K562 (cell line): ENCODE measurements around the gene INTS6. TPM values are rescaled to one million over a fixed set of nuclear protein-coding genes. Genes with fewer than 3 reads are reported as not detected.

Experiments used
- ATAC-seq: fragments of 200-7000 bp; cut with Tn5 transposase; 3 replicates; pipeline ENCODE4 v1.9.1; 2020; ENCODE audit warnings: moderate library complexity
- BruUV-seq: library from RNA; stranded (reverse); fragments of 400-500 nt; replicated peaks from 2 replicates; lab custom pipeline; 2021; lab: Mats Ljungman, UMichigan
- CTCF ChIA-PET: fragments of 300-600 bp; formaldehyde crosslinking; extraction: SDS; loops from one replicate; lab custom pipeline; 2021; ENCODE audit warnings: low intra/inter-chr PET ratio; lab: Yijun Ruan, JAX
- POLR2A ChIA-PET: fragments of 300-600, 350-650 bp; sonication (Branson Sonifier 250); formaldehyde crosslinking; extraction: SDS; loops from one replicate; lab custom pipeline; 2021; ENCODE audit warnings: antibody characterized with exemption, inconsistent platforms; lab: Yijun Ruan, JAX
- DNase-seq, 4 experiments: peaks; one replicate each; pipeline versions ENCODE4 v3.0.0 to v3.0.0-alpha.2; 2011 to 2018; ENCODE audit warnings: low spot score in 3 of 4, mixed read lengths in 3 of 4; ENCODE audit errors: extremely low read depth in 1 of 4
- FAIRE-seq: peaks from 2 replicates; lab custom pipeline; 2011; peaks lifted over from hg19 to GRCh38; lab: Jason Lieb, UNC
- H2AFZ ChIP-seq: 2 replicates; pipeline ENCODE4 v1.6.0; 2011; ENCODE audit warnings: low read depth, low read length, control low read depth, inconsistent platforms
- H3K27ac ChIP-seq: fragments of 200-600 bp; 3 replicates; pipeline ENCODE4 v1.8.0; 2011; ENCODE audit warnings: low read depth, mild to moderate bottlenecking, control low read depth, inconsistent platforms, low read length, moderate library complexity, mixed read lengths; ENCODE audit errors: extremely low read depth
- H3K27me3 ChIP-seq, 2 experiments: fragments of 300-600 bp in 1 of 2; 2 replicates in 1 of 2; 3 replicates in 1 of 2; pipeline versions ENCODE4 v1.6.0 to v1.8.0; 2011; ENCODE audit warnings: inconsistent platforms in 2 of 2, low read length in 2 of 2, mild to moderate bottlenecking in 1 of 2, mixed read lengths in 1 of 2, moderate library complexity in 1 of 2; ENCODE audit not compliant: control insufficient read depth in 2 of 2, insufficient read depth in 2 of 2
- H3K36me3 ChIP-seq: fragments of 300-600 bp; 3 replicates; pipeline ENCODE4 v1.8.0; 2011; ENCODE audit warnings: mild to moderate bottlenecking, low read length, inconsistent platforms; ENCODE audit not compliant: control insufficient read depth, insufficient read depth
- H3K4me1 ChIP-seq, 2 experiments: fragments of 200-600 bp in 1 of 2; replicated peaks in 1 of 2; 2 replicates in 1 of 2; 3 replicates in 1 of 2; pipeline versions ENCODE4 v1.5.1 to v1.8.0; 2011; ENCODE audit warnings: inconsistent platforms in 2 of 2, low read length in 2 of 2, mild to moderate bottlenecking in 1 of 2, mixed read lengths in 1 of 2, moderate library complexity in 1 of 2; ENCODE audit not compliant: control insufficient read depth in 2 of 2, insufficient read depth in 2 of 2
- H3K4me2 ChIP-seq: 2 replicates; pipeline ENCODE4 v1.6.1; 2011; ENCODE audit warnings: low read length, control low read depth, inconsistent platforms, mixed read lengths; ENCODE audit not compliant: insufficient read depth
- H3K4me3 ChIP-seq: fragments of 200-600 bp; sonication (generic), shearing (Covaris generic); 2 replicates; pipeline ENCODE4 v1.5.1; 2016; ENCODE audit warnings: control low read depth, inconsistent platforms
- H3K79me2 ChIP-seq: fragments of 200-600 bp; 3 replicates; pipeline ENCODE4 v1.8.0; 2011; ENCODE audit warnings: low read length, inconsistent platforms; ENCODE audit not compliant: control insufficient read depth, insufficient read depth
- H3K9ac ChIP-seq, 2 experiments: 2 replicates each; pipeline versions ENCODE4 v1.6.0 to v1.6.1; 2011; ENCODE audit warnings: low read depth in 2 of 2, low read length in 2 of 2, control low read depth in 1 of 2, inconsistent platforms in 1 of 2, mild to moderate bottlenecking in 1 of 2, mixed read lengths in 1 of 2; ENCODE audit not compliant: insufficient read depth in 1 of 2
- H3K9me1 ChIP-seq: one replicate; pipeline ENCODE4 v1.6.0; 2011; ENCODE audit warnings: inconsistent platforms, mild to moderate bottlenecking, low read length, moderate library complexity; ENCODE audit not compliant: control insufficient read depth, insufficient read depth
- H3K9me3 ChIP-seq: replicated peaks from 2 replicates; pipeline ENCODE4 v1.5.1; 2011; ENCODE audit warnings: low read depth, low read length, inconsistent platforms; ENCODE audit not compliant: control insufficient read depth, insufficient read depth
- H4K20me1 ChIP-seq: replicated peaks from 2 replicates; pipeline ENCODE4 v1.6.1; 2011; ENCODE audit warnings: low read length, inconsistent platforms, mixed read lengths; ENCODE audit not compliant: control insufficient read depth, insufficient read depth
- CC2D1A ChIP-seq: fragments of 450-650 bp; IDR thresholded peaks from 2 replicates; pipeline ENCODE4 v1.6.1; 2017; ENCODE audit warnings: mild to moderate bottlenecking
- CHD1 ChIP-seq: fragments of 200-600 bp; sonication (generic); IDR thresholded peaks from one replicate; pipeline ENCODE4 v1.6.1; 2012; ENCODE audit warnings: mild to moderate bottlenecking, moderate library complexity, low read length, inconsistent platforms
- CREBBP ChIP-seq: IDR thresholded peaks from one replicate; pipeline ENCODE4 v1.6.1; 2012; ENCODE audit warnings: low read depth, mild to moderate bottlenecking, control low read depth, inconsistent platforms, low read length
- HNRNPK ChIP-seq: fragments of 200-400 bp; formaldehyde crosslinking; IDR thresholded peaks from one replicate; pipeline ENCODE4 v1.6.1; 2018; ENCODE audit warnings: mild to moderate bottlenecking, low read depth, low read length; ENCODE audit not compliant: poor library complexity, severe bottlenecking
- MECOM ChIP-seq: fragments of 250-450 bp; sonication (Bioruptor Pico); IDR thresholded peaks from 2 replicates; pipeline ENCODE4 v1.8.0; 2022; ENCODE audit warnings: inconsistent platforms
- SIRT6 ChIP-seq: IDR thresholded peaks from one replicate; pipeline ENCODE4 v1.6.1; 2012; ENCODE audit warnings: low read depth, mild to moderate bottlenecking, control low read depth, inconsistent platforms, low read length, moderate library complexity
- SMAD1 ChIP-seq: fragments of 150-350 bp; IDR thresholded peaks from 2 replicates; pipeline ENCODE4 v1.6.1; 2014; ENCODE audit warnings: low read length, low read depth; ENCODE audit not compliant: partially characterized antibody
- U2AF1 ChIP-seq: fragments of 200-400 bp; formaldehyde crosslinking; optimal IDR thresholded peaks from 2 replicates; pipeline ENCODE3; 2017; ENCODE audit warnings: mild to moderate bottlenecking, low read depth, low read length, moderate library complexity
- ZFP36 ChIP-seq: fragments of 150-350 bp; IDR thresholded peaks from 2 replicates; pipeline ENCODE4 v1.6.1; 2018; ENCODE audit warnings: low read length, low read depth; ENCODE audit not compliant: partially characterized antibody
- ZFX ChIP-seq: sonication (generic); formaldehyde crosslinking; IDR thresholded peaks from 2 replicates; pipeline ENCODE4 v1.8.0; 2022; ENCODE audit warnings: mild to moderate bottlenecking, missing genetic modification reagents, moderate library complexity
- ZNF140 ChIP-seq: fragments of 250-450 bp; sonication (Bioruptor Pico); IDR thresholded peaks from 2 replicates; pipeline ENCODE4 v1.8.0; 2021; ENCODE audit warnings: moderate library complexity, mild to moderate bottlenecking, inconsistent platforms
- ZNF212 ChIP-seq: fragments of 450-650 bp; formaldehyde crosslinking; IDR thresholded peaks from 2 replicates; pipeline ENCODE4 v1.4.0; 2020; ENCODE audit warnings: mild to moderate bottlenecking
- ZNF217 ChIP-seq: sonication (generic); formaldehyde crosslinking; IDR thresholded peaks from 2 replicates; pipeline ENCODE4 v1.8.0; 2022; ENCODE audit warnings: mild to moderate bottlenecking, missing genetic modification reagents
- ZNF316 ChIP-seq: fragments of 450-650 bp; IDR thresholded peaks from 2 replicates; pipeline ENCODE4 v1.6.1; 2016
- WGBS: fragments of 100-300 bp; shearing (Covaris generic); methylation state at CpG from one replicate; pipeline ENCODE4 v1.1.6; 2016; ENCODE audit warnings: low coverage, mixed read lengths; ENCODE audit not compliant: insufficient coverage; ENCODE audit errors: missing lambda C conversion rate; 5-methylcytosine and 5-hydroxymethylcytosine counted together
- in situ Hi-C: fragments of 300-500 bp; cut with MboI; formaldehyde crosslinking; loops from 4 replicates; pipeline ENCODE4 v1.15.0; 2018; ENCODE audit warnings: inconsistent platforms, mixed read lengths
- intact Hi-C: fragments of 100-400 bp; cut with micrococcal nuclease; formaldehyde crosslinking; loops from 2 replicates; pipeline ENCODE4 v1.14.2; 2022
- polyA plus RNA-seq, 8 experiments: library from polyadenylated mRNA; depleted of rRNA in 4 of 8; stranded (reverse) in 5 of 8; unstranded in 3 of 8; fragments of >200 nt; fragmentation: Nextera tagmentation in 2 of 8; fragmentation: Illumina TruSeq in 1 of 8; extraction: Ambion mirVana in 2 of 8; extraction: Trizol in 1 of 8; gene quantifications; 2 replicates each; pipeline versions ENCODE4 v1.2.1 to v1.2.3, GENCODE V29; 2011 to 2014; ENCODE audit warnings: inconsistent platforms in 1 of 8, missing spikeins in 1 of 8
- total RNA-seq, 7 experiments: library from RNA; depleted of rRNA in 6 of 7; stranded (reverse); fragments of >200 nt in 6 of 7; fragmentation: Illumina TruSeq in 2 of 7; extraction: Trizol in 2 of 7; gene quantifications; 2 replicates each; pipeline versions ENCODE4 v1.2.1 to v1.2.3, GENCODE V29; 2011 to 2021; ENCODE audit warnings: low replicate concordance in 1 of 7
- TF ChIP-seq, protein P1 (sequence below): fragments of 250-450 bp; sonication (Bioruptor Pico); IDR thresholded peaks from 2 replicates; pipeline ENCODE4 v1.4.0; 2020; ENCODE audit warnings: borderline replicate concordance
- TF ChIP-seq, protein P2 (sequence below): sonication (generic); formaldehyde crosslinking; IDR thresholded peaks from 2 replicates; pipeline ENCODE4 v1.8.1; 2022; ENCODE audit warnings: missing genetic modification reagents
- TF ChIP-seq, protein P3 (sequence below): fragments of 450-650 bp; IDR thresholded peaks from 2 replicates; pipeline ENCODE4 v1.6.1; 2018; ENCODE audit not compliant: partially characterized antibody

Gene INTS6
- total and polyA plus RNA-seq, 9 of the 15 experiments (the other 6 are each of a cell fraction or from before 2014, with no cell fraction given) = 3.7 to 29.8 (median 16.1) TPM

DNA sequence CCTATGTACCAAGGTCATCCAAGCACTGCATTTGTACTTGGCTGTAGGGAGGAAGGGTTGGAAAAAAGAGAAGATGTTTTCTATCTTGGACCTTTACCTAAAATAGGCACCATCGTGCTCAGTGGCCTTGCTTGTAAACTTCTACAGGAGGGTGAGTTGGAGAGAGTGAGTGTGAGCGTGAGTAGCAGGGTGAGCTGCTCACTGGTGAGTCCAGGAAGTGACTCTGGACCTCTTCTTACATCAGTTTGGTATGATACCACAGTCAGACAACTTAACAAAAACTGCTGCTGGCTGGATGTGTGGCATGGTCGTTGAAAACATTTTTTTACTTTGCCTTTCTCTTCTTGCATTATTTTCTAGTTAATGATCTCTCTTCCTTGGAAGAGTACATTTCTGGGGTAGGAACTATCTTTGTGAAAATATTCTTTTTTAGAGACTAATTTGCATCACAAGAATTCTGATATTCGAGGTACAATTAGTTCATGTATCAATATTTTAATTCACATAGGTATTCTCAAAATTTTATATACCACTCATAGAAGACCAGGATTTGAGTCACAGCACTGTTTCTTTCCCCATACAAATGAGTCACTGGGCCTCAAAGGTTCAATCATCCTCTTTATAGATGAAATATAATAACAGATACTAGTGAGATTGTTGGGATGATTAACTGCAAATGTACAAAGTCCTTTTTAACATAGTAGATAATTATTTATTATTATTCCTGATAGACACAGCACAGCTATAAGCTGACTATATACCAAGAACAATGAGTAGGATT is 112.7 kb downstream of the INTS6 start:
- no TSS peak for BruUV-seq
- DNase-seq (no peak), FAIRE-seq (no peak), ATAC-seq (no peak)
- in situ Hi-C loops (no loop called here), intact Hi-C loops (no loop called here)
- peaks cover 10 to 53% of the 10 kb centered on the region in 2 experiments for H3K27me3 ChIP-seq
- WGBS = 3% methylated on average over 4 of the region's 4 CpGs
- ChIA-PET CTCF (no interaction called here), POLR2A (no interaction called here)
- no peak overlapping the region for H3K4me3 ChIP-seq
- H3K4me1 ChIP-seq = no peaks in the 10 kb centered on the region
- no peaks in the 10 kb centered on the region for H3K9me3 ChIP-seq
- no peak overlapping the region for H3K27ac ChIP-seq
- H3K4me2 ChIP-seq = no peak overlapping the region
- no peaks in the 10 kb centered on the region for H3K9me1 ChIP-seq
- no peaks in the 10 kb centered on the region for H3K79me2 ChIP-seq
- H3K36me3 ChIP-seq = no peaks in the 10 kb centered on the region
- H2AFZ ChIP-seq = no peak overlapping the region
- no peak overlapping the region for H3K9ac ChIP-seq
- no peaks in the 10 kb centered on the region; the same call in 1 of the 2 replicates for H4K20me1 ChIP-seq
- TF ChIP-seq CC2D1A (no peak), CREBBP (no peak), CHD1 (no peak), SMAD1 (no peak), U2AF1 (no peak), ZNF212 (no peak), ZNF316 (no peak), ZFX (CRISPR knock-in tag) (no peak), SIRT6 (no peak), ZNF140 (CRISPR knock-in tag) (no peak), MECOM (CRISPR knock-in tag) (no peak), ZFP36 (no peak), HNRNPK (no peak), ZNF217 (CRISPR knock-in tag) (no peak)
- TF ChIP-seq, protein P1, sequence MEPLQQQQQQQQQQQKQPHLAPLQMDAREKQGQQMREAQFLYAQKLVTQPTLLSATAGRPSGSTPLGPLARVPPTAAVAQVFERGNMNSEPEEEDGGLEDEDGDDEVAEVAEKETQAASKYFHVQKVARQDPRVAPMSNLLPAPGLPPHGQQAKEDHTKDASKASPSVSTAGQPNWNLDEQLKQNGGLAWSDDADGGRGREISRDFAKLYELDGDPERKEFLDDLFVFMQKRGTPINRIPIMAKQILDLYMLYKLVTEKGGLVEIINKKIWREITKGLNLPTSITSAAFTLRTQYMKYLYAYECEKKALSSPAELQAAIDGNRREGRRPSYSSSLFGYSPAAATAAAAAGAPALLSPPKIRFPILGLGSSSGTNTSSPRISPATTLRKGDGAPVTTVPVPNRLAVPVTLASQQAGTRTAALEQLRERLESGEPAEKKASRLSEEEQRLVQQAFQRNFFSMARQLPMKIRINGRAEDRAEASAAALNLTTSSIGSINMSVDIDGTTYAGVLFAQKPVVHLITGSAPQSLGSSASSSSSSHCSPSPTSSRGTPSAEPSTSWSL (CRISPR knock-in tag) = no peak
- TF ChIP-seq, protein P2, sequence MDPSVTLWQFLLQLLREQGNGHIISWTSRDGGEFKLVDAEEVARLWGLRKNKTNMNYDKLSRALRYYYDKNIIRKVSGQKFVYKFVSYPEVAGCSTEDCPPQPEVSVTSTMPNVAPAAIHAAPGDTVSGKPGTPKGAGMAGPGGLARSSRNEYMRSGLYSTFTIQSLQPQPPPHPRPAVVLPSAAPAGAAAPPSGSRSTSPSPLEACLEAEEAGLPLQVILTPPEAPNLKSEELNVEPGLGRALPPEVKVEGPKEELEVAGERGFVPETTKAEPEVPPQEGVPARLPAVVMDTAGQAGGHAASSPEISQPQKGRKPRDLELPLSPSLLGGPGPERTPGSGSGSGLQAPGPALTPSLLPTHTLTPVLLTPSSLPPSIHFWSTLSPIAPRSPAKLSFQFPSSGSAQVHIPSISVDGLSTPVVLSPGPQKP (CRISPR knock-in tag) = no peak
- TF ChIP-seq, protein P3, sequence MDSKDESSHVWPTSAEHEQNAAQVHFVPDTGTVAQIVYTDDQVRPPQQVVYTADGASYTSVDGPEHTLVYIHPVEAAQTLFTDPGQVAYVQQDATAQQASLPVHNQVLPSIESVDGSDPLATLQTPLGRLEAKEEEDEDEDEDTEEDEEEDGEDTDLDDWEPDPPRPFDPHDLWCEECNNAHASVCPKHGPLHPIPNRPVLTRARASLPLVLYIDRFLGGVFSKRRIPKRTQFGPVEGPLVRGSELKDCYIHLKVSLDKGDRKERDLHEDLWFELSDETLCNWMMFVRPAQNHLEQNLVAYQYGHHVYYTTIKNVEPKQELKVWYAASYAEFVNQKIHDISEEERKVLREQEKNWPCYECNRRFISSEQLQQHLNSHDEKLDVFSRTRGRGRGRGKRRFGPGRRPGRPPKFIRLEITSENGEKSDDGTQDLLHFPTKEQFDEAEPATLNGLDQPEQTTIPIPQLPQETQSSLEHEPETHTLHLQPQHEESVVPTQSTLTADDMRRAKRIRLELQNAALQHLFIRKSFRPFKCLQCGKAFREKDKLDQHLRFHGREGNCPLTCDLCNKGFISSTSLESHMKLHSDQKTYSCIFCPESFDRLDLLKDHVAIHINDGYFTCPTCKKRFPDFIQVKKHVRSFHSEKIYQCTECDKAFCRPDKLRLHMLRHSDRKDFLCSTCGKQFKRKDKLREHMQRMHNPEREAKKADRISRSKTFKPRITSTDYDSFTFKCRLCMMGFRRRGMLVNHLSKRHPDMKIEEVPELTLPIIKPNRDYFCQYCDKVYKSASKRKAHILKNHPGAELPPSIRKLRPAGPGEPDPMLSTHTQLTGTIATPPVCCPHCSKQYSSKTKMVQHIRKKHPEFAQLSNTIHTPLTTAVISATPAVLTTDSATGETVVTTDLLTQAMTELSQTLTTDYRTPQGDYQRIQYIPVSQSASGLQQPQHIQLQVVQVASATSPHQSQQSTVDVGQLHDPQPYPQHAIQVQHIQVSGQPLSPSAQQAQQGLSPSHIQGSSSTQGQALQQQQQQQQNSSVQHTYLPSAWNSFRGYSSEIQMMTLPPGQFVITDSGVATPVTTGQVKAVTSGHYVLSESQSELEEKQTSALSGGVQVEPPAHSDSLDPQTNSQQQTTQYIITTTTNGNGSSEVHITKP = no peak
